CMK (cell line): ENCODE data around the gene TF.
"Not testable (repeated sequence)": the region's sequence is repeated elsewhere in the genome, so short reads cannot be mapped to it uniquely, and the experiment has no call there.

ENCODE experiments used
- DNase-seq: peaks from one replicate; pipeline ENCODE4 v3.0.0-alpha.2; 2010; ENCODE audit warnings: low read depth

The TF gene

DNA sequence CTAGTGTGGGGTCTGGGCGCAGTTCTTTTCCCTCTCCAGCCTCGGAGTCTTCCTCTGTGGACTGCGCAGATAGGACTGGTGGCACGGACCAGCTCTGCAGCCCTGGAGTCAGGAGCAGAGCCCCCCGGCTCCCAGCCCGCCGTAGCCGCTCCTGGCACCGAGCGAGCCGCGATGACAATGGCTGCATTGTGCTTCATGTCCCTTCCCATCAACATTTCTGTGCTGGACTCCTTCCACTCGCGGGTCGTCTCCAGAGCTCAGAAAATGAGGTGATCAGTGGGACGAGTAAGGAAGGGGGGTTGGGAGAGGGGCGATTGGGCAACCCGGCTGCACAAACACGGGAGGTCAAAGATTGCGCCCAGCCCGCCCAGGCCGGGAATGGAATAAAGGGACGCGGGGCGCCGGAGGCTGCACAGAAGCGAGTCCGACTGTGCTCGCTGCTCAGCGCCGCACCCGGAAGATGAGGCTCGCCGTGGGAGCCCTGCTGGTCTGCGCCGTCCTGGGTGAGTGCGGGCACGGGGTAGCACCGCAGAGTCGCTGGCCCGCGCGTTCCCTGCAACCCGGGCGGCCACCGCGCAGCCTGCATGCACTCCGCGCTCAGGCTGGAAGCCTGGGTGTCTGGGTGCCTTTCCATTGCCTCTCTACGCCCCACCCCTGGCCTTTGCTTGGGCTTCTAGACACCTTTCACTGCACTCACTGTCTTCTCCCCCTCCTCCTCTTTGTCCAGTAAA lies at the start of gene TF:
Gene TF (plus strand): TSS at position 413 of the 731 bp plus-strand sequence. CDS start 48 bp downstream, at position 461.
- DNase-seq, result no peak

DNA sequence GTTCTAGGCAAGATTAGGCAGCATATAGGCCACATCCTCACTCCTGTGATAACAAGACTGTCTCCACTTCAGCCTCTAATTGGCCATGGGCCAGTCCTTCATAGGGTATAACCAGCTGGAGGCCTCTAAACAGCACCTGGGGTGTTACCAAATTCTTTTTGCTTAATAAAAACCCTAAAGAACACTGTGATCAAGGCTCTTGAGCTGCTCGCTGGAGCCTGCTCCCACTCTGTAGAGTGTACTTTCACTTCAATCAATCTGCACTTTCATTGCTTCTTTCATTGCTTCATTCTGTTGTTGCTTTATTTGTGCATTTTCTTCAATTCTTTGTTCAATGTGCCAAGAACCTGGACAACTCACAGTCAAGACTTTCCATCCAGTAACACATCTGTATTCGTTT lies 48.2 kb upstream of the TF start:
- no peak for DNase-seq

DNA sequence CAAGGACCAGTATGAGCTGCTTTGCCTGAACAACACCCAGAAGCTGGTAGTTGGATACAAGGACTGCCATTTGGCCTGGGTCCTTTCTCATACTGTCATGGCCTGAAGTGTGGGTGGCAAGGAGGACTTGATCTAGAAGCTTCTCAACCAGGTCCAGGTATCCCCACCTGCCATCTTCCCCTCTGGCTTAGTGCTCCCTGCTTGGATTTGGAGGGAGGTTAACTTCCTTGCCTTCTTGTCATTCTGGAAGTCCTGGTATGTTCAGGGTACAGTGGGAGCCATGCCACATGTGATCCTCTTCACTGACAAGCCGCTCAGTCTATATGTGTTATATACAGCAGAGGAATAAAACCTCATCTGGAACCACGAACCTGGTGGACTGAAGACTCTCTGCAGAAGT lies 46.7 kb upstream of the TF start:
- no peak for DNase-seq

DNA sequence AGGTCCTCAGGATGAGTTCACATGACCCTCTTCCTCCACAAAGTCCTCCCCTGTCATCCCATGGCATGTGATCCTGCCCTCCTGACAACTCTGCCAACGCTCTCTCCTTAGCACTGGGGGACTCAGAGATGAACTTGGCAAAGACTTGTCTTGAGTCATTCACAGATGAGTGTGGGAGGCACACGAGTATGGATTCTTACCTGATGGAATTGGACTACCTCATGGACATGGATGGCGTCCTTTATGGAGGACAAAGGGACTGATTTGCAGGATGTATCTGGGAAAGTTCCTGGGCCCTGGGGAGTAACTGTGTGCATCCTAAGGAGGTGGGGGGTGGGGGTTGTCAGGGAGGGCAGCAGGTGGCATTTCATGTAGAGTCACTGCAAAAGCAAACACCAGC lies 46.3 kb upstream of the TF start:
- no peak for DNase-seq

DNA sequence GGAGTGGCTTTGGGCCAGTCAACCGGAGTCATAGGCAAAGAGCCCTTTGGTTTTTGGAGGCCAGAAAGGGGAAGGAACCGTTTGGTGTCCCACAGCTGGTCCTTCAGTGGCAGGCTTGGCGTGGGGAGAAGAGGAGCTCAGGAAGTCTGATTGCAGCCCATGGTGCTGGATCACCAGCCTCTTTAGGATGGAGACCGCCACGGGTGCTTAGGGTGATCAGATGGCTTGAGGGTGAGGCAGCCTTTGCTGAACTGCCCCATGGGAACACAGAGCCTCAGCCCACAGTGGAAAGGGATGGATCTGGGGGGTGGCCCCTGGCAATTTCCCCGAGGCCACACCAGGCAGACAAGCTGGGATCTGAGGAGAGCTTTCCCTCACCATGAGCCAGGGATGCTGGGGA lies 45.8 kb upstream of the TF start:
- DNase-seq, result no peak

DNA sequence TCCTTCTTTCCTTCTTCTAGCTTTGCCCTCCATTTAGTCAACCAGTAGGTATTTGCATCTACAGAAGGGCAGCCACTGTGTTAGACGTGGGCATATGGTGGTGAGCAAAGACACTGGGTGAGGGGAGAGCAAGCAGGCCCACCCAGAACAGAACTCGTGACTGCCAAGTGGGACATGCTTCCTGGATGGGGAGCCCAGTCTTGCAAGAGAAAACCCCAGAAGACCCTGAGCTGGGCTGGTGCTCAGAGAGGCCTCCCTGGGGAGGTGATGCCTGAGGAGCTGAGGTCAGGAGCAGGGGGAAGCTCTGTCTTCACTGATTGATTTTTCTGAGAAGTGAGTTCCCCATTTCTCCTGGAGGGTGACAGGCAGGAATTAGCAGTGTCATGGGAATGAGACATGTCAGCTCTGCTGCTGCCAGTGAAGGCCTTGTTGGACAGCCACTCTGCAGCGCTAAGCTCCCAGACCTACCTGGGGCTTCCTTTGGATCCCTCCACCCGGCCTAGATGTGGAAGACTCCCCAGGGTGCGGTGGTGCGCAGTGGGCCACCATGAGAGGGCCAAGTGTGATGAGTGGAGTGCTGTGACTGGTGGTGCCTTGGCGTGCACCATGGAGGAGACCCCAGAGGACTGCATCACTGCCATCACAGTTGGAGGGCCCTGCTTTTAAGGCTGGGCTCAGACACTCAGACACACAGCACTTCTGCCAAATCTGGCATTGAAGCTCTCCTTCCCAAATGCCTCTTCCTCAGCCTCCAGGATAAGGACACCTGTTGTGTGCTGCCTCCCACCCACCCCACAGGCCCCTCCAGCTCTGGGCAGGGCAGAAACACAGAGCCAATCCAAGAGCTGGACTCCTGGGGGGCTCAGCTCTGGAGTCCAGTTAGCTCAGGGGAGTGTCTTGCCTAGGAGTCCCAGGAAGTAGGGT lies 44.5 kb upstream of the TF start:
- DNase-seq, result no peak

DNA sequence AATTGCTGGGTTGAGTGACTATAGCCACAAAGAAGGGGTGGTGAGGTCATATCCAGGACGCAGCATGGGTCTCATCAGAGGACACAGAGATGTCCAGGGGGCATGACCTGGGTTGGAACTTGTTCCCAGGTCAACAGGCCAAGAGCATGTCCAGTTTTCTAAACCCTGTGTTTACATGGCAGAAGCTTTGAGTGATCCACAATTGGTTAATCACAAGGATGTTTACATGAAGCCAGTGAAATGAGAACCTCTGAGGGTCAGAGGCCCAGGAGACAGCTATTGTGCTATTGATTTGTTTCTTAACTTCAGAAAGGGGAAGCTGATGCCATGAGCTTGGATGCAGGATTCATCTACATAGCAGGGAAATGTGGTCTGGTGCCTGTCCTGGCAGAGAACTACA lies 42.3 kb upstream of the TF start:
- no peak for DNase-seq

DNA sequence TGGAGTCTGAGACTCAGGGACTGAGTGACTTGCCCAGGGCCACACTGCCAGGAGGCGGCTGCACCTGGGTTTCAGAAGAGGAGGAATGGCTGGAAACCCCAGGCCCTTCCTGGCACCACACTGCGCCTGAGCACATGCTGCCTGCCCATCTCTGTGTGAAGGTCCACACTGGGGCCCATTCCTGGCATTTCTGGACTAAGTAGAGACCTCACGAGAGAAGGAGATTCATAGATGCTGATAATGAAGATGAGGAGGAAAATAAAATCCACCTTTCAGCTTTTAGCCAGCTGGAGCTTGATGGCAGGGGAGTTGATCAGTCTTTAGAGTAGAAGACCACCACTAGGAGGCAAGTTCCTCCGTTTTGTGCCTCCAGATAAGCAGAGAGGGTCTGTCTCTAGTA lies 40.2 kb upstream of the TF start:
- DNase-seq, result no peak

DNA sequence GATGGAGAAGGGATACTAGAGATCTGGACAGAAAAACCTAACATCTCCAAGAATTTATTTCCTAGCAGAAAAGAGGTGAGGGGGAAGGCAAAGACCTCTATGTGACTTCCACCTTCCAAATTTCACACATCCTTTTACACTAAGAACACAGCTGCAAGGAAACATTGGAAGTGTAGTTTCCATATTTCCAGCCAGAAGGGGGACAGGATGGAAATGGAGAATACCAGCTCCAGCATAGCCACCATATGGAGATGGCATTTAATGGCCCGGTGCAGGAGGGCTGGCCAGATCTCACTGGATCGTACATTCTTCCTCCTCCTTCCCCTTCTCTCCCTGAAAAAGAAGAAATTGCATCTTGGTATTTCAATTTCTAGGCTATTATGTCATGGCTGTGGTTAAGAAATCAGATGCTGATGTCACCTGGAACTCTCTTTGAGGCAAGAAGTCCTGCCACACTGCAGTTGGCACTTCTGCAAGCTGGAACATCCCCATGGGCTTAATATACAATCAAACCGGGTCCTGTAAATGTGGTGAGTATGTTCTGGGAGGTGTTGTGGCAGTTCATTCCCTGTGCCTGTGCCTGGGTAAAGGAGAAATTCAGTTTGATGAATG lies 36.9 kb upstream of the TF start:
- no peak for DNase-seq

DNA sequence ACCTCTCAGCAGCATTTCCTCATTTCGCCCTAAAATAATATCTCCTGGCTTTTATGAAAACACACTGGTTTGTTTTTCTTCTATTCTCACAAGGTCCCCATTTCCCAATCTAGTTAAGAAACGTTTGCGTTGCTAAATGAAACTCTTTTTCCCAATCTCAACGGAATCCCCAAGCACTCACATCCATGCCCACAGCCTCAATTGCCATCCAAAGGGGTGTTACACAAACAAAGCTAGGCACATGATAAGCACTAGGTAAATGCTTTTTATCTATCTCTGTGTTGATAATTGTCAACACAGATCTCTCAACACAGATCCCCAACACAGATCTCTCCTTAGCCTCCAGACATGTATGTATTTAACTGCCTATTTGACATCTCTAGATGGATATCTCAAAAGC lies 35.2 kb upstream of the TF start:
- DNase-seq, result no peak

DNA sequence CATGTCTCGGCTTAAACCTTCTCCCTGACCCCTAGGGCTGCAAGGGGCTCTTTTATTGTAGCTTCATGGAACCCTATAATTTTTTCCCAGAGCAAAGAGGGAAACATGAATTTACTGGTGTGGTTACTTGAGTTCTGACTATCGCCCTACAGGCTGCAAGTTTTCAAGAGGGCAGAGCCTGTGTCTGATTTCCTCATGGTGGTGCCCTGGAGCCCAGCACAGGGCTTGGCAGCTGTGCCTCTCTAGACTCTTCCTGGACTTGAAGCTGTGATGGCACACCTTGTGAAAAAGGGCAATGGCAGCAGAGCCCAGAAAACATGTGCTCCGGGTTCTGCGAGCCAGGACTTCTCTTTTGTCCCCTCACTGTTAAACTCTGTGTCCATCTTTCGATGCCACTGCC lies 34.2 kb upstream of the TF start:
- DNase-seq, result no peak

DNA sequence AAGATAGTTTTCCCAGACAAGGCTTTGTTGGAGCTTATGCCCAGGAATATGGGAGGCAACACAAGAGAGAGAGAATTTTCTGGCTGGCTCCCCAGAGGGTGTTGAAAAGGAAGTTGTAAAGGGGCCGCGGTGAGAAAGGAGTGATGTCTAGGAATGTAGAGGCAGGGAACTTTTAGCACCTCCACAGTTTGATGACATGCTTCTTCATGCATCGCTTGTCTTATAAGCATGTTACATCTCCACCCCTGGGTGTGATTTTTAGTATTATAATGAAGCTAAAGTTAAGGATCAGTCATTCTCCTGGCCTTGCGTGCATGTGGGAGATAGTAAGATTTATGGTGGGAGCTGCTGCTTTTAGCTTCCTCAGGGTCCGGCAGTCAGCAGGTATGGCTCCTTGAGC lies 32.8 kb upstream of the TF start:
- DNase-seq, result no peak

DNA sequence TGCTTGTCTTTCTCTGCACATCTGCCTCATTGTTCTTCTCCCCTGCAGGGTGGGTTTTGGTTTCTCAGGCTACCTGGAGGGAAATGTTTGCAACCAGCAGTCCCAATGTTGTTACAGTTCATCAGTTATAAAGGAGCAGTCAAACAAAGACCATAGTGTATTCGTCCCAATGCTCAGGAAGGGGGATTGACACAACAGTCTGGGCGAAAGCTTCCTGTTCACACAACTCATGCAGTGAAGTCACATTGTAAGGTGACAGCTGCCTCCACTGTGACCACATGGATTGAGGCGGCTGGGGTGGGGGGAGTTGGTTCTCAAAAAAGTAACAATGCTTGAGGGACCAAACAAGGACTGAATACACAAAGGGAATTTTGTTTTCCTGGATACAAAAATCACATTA lies 28.8 kb upstream of the TF start:
- DNase-seq, result no peak

DNA sequence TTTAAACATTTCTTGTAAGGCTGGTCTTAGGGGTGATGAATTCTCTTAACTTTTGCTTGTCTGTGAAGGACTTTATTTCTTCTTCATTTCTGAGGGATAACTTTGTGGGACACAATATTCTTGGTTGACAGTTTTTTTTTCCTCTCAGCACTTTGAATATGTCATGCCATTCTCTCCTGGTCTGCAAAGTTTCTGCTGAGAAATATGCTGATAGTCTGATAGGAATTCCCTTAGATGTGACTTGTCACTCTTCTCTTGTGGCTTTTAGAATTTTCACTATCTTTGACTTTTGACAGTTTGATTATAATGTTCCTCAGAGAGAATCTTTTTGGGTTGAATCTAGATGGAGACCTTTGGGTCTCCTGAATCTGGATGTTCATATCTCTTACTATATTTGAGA lies 23.3 kb upstream of the TF start:
- no peak for DNase-seq

DNA sequence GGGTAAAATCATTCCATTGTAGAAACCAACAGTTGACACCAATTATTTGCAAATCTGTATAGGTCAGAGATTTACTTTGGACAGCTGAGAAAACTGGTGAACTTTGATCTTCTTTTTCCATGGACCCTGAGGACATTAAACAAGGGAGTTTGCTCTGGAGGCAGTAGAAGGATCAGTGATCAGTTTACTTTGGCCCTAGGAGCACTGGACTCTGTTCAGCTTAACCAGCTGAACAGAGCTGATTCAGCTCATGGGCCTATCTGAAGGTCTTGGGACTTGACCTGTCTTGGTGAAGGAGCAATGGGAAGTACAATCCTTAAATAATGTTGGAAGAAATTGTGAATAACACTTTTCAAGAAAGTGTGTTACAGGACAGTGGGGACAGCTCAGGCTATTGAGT lies 15.2 kb upstream of the TF start:
- DNase-seq, result no peak

DNA sequence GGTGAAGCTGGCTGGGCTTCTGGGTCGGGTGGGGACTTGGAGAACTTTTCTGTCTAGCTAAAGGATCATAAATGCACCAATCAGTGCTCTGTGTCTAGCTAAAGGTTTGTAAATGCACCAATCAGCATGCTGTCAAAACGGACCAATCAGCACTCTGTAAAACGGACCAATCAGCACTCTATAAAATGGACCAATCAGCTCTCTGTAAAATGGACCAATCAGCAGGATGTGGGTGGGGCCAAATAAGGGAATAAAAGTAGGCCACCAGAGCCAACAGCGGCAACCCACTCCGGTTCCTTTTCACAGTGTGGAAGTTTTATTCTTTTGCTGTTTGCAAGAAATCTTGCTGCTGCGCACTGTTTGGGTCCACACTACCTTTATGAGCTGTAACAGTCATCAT lies 14.0 kb upstream of the TF start:
- DNase-seq, result not testable (repeated sequence)

DNA sequence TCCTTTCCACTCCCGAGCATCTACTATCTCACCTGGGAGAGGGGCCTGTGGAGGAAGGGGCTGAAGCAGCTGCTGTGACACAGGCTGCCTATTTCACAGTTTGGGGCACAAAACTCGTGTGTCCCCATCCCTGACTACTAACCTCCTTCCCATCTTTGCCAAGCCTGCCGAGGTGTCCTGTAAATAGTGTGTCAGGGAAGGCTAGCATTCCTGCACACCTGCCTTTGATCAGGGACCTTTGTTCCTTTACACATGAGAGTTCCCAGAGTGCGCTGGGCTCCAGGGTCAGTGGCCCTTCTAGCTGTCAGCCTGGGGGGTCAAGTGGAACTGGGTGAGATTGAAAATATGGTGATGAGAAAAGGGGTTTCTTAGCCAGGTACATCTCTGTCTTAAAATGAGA lies 13.0 kb upstream of the TF start:
- DNase-seq, result no peak

DNA sequence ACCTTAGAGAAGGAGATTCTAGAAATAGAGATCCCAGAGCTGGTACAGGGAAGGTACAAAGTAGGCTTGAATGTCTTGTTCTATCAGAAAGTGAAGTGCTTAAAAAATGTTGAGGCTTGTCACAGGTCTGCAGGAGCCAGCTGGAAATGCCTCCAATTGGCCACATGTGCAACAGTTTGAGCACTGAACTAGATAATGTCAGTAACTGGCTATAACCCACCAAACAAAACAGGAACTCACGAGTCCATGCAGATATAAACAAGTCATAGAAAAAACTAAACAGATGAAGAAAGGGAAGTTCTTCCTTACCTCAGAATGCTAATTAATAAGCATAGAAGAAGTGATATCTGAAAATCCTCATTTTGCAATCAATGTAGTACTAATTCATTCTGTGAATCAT lies 11.9 kb upstream of the TF start:
- DNase-seq, result no peak

DNA sequence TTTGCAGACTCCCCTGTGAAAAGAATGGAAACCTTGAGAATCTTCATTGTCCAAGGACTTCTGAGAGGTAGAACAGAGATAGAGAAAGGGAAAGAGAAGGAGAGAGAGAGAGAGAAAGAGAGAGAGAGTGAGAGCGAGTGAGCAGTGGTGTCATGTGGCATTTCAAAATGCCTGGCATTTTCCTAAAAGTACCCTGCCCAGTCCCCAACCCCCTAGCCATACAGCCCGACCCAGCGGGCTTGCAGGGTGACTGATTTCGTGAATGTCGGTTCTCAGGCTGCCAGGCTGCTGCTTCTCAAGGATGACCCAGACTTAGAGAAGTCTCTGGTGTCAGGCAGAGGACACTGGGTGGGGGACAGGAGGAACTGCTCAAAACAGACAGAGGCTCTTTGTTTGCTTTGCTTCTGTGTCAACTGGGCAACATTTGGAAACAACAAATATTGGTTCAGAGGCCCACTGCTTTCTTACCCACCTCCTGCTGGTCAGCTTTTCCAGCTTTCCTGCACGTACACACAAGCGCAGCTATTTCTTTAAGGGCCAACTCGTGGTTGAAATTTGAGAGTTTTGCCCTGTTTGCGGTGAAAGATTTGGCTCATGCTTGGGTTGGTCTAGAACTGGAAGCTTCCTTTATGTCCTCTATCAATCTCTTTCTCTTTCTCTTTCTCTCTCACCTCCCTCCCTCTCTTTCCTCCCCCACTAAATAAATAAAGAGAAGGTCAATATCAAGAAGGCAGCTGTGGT lies 3.7 kb upstream of the TF start:
- DNase-seq, result no peak

DNA sequence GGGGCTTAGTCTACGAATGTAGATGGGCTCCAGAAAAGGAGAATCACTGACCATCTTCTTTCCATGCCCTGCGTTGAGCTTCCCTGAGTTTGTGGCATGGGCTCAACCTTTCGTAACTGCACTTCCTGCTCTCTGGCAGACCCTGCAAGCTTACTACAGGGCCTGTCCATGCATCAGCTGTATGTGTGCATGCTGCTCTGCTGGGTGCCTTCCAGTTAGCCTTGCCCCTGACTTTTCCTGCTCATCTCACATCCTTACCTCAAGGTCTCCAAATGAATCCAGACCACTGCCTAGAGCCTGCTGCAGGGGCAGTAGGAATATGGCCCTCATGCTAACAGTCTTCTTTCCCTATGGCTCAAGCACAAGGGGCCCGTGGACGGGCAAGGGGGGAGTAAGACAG lies 2.0 kb upstream of the TF start:
- DNase-seq, result no peak

DNA sequence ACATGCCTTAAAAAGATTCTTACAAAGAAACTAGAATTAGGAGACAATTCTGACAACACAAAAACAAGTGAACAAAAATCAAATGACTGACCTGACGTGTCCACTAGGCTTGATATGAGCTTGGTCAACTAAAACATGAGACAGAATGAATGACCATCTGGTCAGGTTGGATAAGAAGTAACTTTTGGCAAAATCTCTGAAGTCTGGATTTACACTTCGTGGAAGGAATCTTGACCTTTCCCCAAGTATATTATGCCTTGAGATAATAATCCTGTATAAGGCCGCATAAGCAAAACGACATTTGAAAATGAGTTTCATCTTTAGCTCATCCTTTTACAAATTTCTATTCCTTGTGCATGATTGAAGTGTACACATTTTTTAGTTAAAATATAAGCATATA lies 1.1 kb upstream of the TF start:
- no peak for DNase-seq

DNA sequence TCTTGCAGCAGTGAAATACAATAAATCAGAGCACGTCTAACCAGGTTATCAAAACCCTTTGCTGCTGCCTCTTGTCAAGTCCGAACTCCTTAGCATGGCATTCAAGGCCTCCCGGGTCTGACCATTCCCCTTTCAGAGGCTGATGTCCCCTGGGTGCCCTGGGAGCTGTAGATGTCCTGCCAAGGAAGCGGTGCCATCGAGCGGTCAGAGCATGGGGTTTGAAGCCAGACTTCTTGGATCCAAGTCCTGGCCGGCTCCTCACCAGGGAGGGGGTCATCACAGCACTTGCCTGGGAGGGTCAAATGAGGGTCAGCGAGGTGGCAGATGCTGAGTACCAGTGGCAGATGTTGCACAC lies 496 bp downstream of the TF start:
- no peak for DNase-seq

DNA sequence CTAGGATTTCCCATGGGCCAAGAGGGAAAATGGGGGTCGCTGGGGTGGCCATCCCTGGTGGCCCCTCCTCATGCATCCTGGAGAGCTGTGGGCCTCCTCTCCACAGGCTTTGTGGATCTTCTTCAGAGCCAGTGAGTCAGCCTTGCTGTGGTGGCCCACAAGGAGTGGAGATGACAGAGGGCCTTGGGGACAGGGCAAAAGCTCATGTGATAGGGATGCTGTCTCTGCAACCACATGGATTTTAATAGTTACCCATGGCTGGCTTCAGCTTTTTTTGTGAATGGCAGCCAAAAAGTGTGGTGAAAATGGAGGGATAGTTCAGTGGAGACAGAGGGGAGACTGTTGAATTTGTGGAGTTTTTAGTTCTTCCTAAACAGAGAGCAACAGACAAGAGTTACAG lies 1.2 kb downstream of the TF start:
- DNase-seq, result no peak
